Karpas-422 (cell line): ENCODE measurements around the gene F13A1. TPM values are rescaled to one million over a fixed set of nuclear protein-coding genes. Genes with fewer than 3 reads are reported as not detected.
"Not testable (repeated sequence)": the region's sequence is repeated elsewhere in the genome, so short reads cannot be mapped to it uniquely, and the experiment has no call there.

ENCODE experiments used
- DNase-seq: peaks from one replicate; pipeline ENCODE4 v3.0.0-alpha.2; 2015
- H2AFZ ChIP-seq: fragments of 200-600 bp; sonication (generic); 2 replicates; pipeline ENCODE4 v1.6.1; 2014; ENCODE audit warnings: antibody characterized with exemption, low read length, mixed read lengths
- H3K27ac ChIP-seq: fragments of 200-600 bp; sonication (generic); 2 replicates; pipeline ENCODE4 v1.5.1; 2014; ENCODE audit warnings: mild to moderate bottlenecking, low read length, moderate library complexity
- H3K27me3 ChIP-seq: fragments of 200-600 bp; sonication (generic); 2 replicates; pipeline ENCODE4 v1.6.1; 2014; ENCODE audit warnings: low read length, mixed read lengths
- H3K36me3 ChIP-seq: fragments of 200-600 bp; sonication (generic); 2 replicates; pipeline ENCODE4 v1.6.1; 2014; ENCODE audit warnings: low read length, mixed read lengths; ENCODE audit not compliant: insufficient read depth
- H3K4me1 ChIP-seq: fragments of 200-600 bp; sonication (generic); 2 replicates; pipeline ENCODE4 v1.6.1; 2014; ENCODE audit warnings: mild to moderate bottlenecking, low read length, mixed read lengths
- H3K4me2 ChIP-seq: fragments of 200-600 bp; sonication (generic); 2 replicates; pipeline ENCODE4 v1.6.1; 2014; ENCODE audit warnings: low read length, low read depth, mild to moderate bottlenecking; ENCODE audit not compliant: poor library complexity, severe bottlenecking
- H3K4me3 ChIP-seq: fragments of 200-600 bp; sonication (generic); 2 replicates; pipeline ENCODE4 v1.5.1; 2014; ENCODE audit warnings: mild to moderate bottlenecking, antibody characterized with exemption, low read length, mixed read lengths
- H3K79me2 ChIP-seq: fragments of 200-600 bp; sonication (generic); 2 replicates; pipeline ENCODE4 v1.6.1; 2014; ENCODE audit warnings: mild to moderate bottlenecking, low read length, mixed read lengths
- H3K9ac ChIP-seq: fragments of 200-600 bp; sonication (generic); 2 replicates; pipeline ENCODE4 v1.6.0; 2014; ENCODE audit warnings: low read length
- H3K9me2 ChIP-seq: fragments of 200-600 bp; sonication (generic), shearing (Covaris generic); replicated peaks from 2 replicates; pipeline ENCODE4 v1.6.0; 2014; ENCODE audit warnings: mild to moderate bottlenecking, low read length, moderate library complexity; ENCODE audit not compliant: insufficient read depth
- H3K9me3 ChIP-seq: fragments of 300-700, 200-600 bp; sonication (generic); 2 replicates; pipeline ENCODE4 v1.6.1; 2014; ENCODE audit warnings: low read length, mixed read lengths
- H4K20me1 ChIP-seq: fragments of 200-600 bp; sonication (generic); 2 replicates; pipeline ENCODE4 v1.6.1; 2014; ENCODE audit warnings: mild to moderate bottlenecking, antibody characterized with exemption, low read length, low read depth; ENCODE audit not compliant: insufficient read depth
- total RNA-seq: library from RNA; depleted of rRNA; stranded (reverse); fragments of >200 nt; shearing (Covaris generic); gene quantifications from 2 replicates; pipeline ENCODE4 v1.2.3, GENCODE V29; 2014; ENCODE audit warnings: low replicate concordance

Gene F13A1
- total RNA-seq, 1 experiment from 2014 or later, result 0.78 TPM

- peaks cover 25% of the 10 kb centered on the region for H3K4me1 ChIP-seq
- H3K9me2 ChIP-seq, result no peaks in the 10 kb centered on the region
- H2AFZ ChIP-seq, result no peak overlapping the region
- no peak for DNase-seq
- H3K27me3 ChIP-seq, result no peaks in the 10 kb centered on the region
- H4K20me1 ChIP-seq, result no peaks in the 10 kb centered on the region
- no peak overlapping the region for H3K27ac ChIP-seq
- no peaks in the 10 kb centered on the region for H3K9me3 ChIP-seq
- H3K79me2 ChIP-seq, result no peaks in the 10 kb centered on the region
- H3K9ac ChIP-seq, result no peak overlapping the region
- no peaks in the 10 kb centered on the region for H3K36me3 ChIP-seq
- no peak overlapping the region for H3K4me2 ChIP-seq
- no peak overlapping the region for H3K4me3 ChIP-seq
Observed at GRCh38 chr6:6314596-6314995, 5.9 kb downstream of the F13A1 start.

GRCh38 chr6:6312901-6313441, 7.5 kb downstream of the F13A1 start:
- Histone ChIP-seq H3K4me2 (no peak overlapping the region), H3K4me1 (peaks cover 18% of the 10 kb centered on the region), H3K79me2 (no peaks in the 10 kb centered on the region), H3K9me3 (no peaks in the 10 kb centered on the region), H3K9me2 (no peaks in the 10 kb centered on the region), H4K20me1 (no peaks in the 10 kb centered on the region), H3K27me3 (no peaks in the 10 kb centered on the region), H3K36me3 (no peaks in the 10 kb centered on the region), H2AFZ (no peak overlapping the region), H3K9ac (no peak overlapping the region), H3K27ac (no peak overlapping the region), H3K4me3 (no peak overlapping the region)
- DNase-seq, result no peak

- no peak overlapping the region for H3K27ac ChIP-seq
- no peaks in the 10 kb centered on the region for H3K9me2 ChIP-seq
- no peak overlapping the region for H3K4me2 ChIP-seq
- no peak overlapping the region for H2AFZ ChIP-seq
- H3K79me2 ChIP-seq, result no peaks in the 10 kb centered on the region
- no peaks in the 10 kb centered on the region for H3K36me3 ChIP-seq
- no peak overlapping the region for H3K4me3 ChIP-seq
- no peak for DNase-seq
- no peaks in the 10 kb centered on the region for H4K20me1 ChIP-seq
- H3K9ac ChIP-seq, result no peak overlapping the region
- H3K27me3 ChIP-seq, result no peaks in the 10 kb centered on the region
- H3K4me1 ChIP-seq, result no peaks in the 10 kb centered on the region; the same call in 1 of the 2 replicates
- H3K9me3 ChIP-seq, result no peaks in the 10 kb centered on the region
Observed at GRCh38 chr6:6305575-6305974, 14.9 kb downstream of the F13A1 start.

GRCh38 chr6:6300383-6300782, 20.1 kb downstream of the F13A1 start:
- H3K9me3 ChIP-seq, H3K27me3 ChIP-seq, H3K27ac ChIP-seq: not testable (repeated sequence)

GRCh38 chr6:6293317-6293716, 27.1 kb downstream of the F13A1 start:
- no peaks in the 10 kb centered on the region for H4K20me1 ChIP-seq
- no peaks in the 10 kb centered on the region for H3K27me3 ChIP-seq
- no peak for DNase-seq
- no peak overlapping the region for H3K27ac ChIP-seq
- no peak overlapping the region for H3K9ac ChIP-seq
- no peaks in the 10 kb centered on the region for H3K9me3 ChIP-seq
- no peak overlapping the region for H2AFZ ChIP-seq
- no peaks in the 10 kb centered on the region for H3K9me2 ChIP-seq
- H3K4me1 ChIP-seq, result peaks cover 12% of the 10 kb centered on the region
- H3K79me2 ChIP-seq, result no peaks in the 10 kb centered on the region
- no peaks in the 10 kb centered on the region for H3K36me3 ChIP-seq
- H3K4me3 ChIP-seq, result no peak overlapping the region
- H3K4me2 ChIP-seq, result no peak overlapping the region

More at GRCh38 chr6:6300383-6300782, 20.1 kb downstream of the F13A1 start:
- not testable (repeated sequence) for DNase-seq, H3K9ac ChIP-seq, H2AFZ ChIP-seq, H3K79me2 ChIP-seq, H4K20me1 ChIP-seq, H3K36me3 ChIP-seq, H3K4me1 ChIP-seq, H3K4me3 ChIP-seq, H3K9me2 ChIP-seq, H3K4me2 ChIP-seq

GRCh38 chr6:6287415-6287814, 33.0 kb downstream of the F13A1 start:
- H3K27me3 ChIP-seq, result no peaks in the 10 kb centered on the region
- H3K36me3 ChIP-seq, result no peaks in the 10 kb centered on the region
- no peaks in the 10 kb centered on the region for H3K9me3 ChIP-seq
- H3K79me2 ChIP-seq, result no peaks in the 10 kb centered on the region
- no peak overlapping the region for H3K4me3 ChIP-seq
- H2AFZ ChIP-seq, result peak overlapping the region; percentile 59; the same call in 1 of the 2 replicates
- H3K9ac ChIP-seq, result no peak overlapping the region
- H3K9me2 ChIP-seq, result no peaks in the 10 kb centered on the region
- DNase-seq, result peak; percentile 50
- no peaks in the 10 kb centered on the region for H4K20me1 ChIP-seq
- H3K27ac ChIP-seq, result no peak overlapping the region
- H3K4me2 ChIP-seq, result peak overlapping the region; percentile 21
- H3K4me1 ChIP-seq, result peaks cover 66% of the 10 kb centered on the region

- Histone ChIP-seq H3K4me1 (peaks cover 72% of the 10 kb centered on the region), H3K79me2 (no peaks in the 10 kb centered on the region), H3K9me3 (no peaks in the 10 kb centered on the region), H3K9ac (no peak overlapping the region), H3K9me2 (no peaks in the 10 kb centered on the region), H3K4me2 (peak overlapping the region; percentile 81), H4K20me1 (no peaks in the 10 kb centered on the region), H3K36me3 (no peaks in the 10 kb centered on the region), H3K27me3 (no peaks in the 10 kb centered on the region), H3K27ac (no peak overlapping the region), H3K4me3 (no peak overlapping the region), H2AFZ (no peak overlapping the region)
- DNase-seq, result no peak
Observed at GRCh38 chr6:6285679-6286078, 34.8 kb downstream of the F13A1 start.

- H3K79me2 ChIP-seq, result no peaks in the 10 kb centered on the region
- peak overlapping the region; percentile 65 for H3K9ac ChIP-seq
- no peaks in the 10 kb centered on the region for H4K20me1 ChIP-seq
- peak overlapping the region; percentile 54 for H3K4me3 ChIP-seq
- peaks cover 68% of the 10 kb centered on the region for H3K4me1 ChIP-seq
- no peaks in the 10 kb centered on the region for H3K27me3 ChIP-seq
- H3K9me3 ChIP-seq, result no peaks in the 10 kb centered on the region
- peak overlapping the region; percentile 97 for H3K27ac ChIP-seq
- no peaks in the 10 kb centered on the region for H3K9me2 ChIP-seq
- peak overlapping the region; percentile 81 for H3K4me2 ChIP-seq
- H3K36me3 ChIP-seq, result no peaks in the 10 kb centered on the region
- peak; percentile 89 for DNase-seq
- peak overlapping the region; percentile 57; the same call in 1 of the 2 replicates for H2AFZ ChIP-seq
Observed at GRCh38 chr6:6284221-6284966, 36.1 kb downstream of the F13A1 start.
